Measurements from ENCODE around the gene CEACAM19. TPM values are rescaled to one million over a fixed set of nuclear protein-coding genes. Genes with fewer than 3 reads are reported as not detected.
A peak's percentile ranks its signal among the peaks of the same experiment; 100 is the strongest.

CEACAM19 gene
- total RNA-seq, 4 donors from 2014 or later: 5.7 to 11.7 (median 8.4) TPM

DNA sequence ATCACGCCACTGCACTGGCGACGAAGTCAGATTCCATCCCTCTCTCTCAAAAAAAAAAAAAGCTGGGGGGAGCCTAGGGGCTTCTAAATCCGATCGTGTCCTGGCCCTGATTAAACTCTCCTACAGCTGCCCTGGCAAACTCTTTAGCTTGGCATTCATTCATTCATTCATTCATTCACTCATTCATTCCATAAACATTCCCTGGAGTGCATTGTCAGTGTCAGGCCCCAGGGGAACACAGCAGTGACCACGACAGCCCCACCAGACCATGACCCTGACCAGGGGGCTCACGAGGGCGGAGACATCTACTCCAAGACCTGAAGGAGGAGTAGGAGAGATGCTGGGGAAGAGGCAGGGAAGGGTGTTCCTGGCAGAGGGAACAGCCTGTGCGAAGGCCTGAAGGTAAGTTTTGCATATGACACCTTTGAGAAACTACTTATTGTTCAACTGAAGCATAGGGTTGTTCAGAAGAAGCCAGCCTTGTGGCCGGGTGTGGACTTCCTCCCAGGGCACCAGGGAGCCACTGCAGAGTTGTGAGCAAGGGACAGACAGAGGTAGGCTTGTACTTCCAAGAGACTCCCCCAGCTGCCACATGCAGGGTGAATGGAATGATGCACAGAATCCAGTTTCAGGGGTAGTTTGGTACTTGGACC is 52.1 kb downstream of the CEACAM19 start:
- no peaks in the 10 kb centered on the region for H3K36me3 ChIP-seq
- peaks cover 48% of the 10 kb centered on the region for H3K4me1 ChIP-seq
- 40% methylated on average over 9 of the region's 10 CpGs for WGBS
- no peak overlapping the region for H3K27ac ChIP-seq
- no peak overlapping the region for H3K4me3 ChIP-seq
- no peaks in the 10 kb centered on the region for H3K27me3 ChIP-seq
- TF ChIP-seq POLR2AphosphoS5 (IDR thresholded peaks at IDR 0.05): no peak
- TF ChIP-seq POLR2A (IDR thresholded peaks at IDR 0.05): no peak
- TF ChIP-seq, protein P1, sequence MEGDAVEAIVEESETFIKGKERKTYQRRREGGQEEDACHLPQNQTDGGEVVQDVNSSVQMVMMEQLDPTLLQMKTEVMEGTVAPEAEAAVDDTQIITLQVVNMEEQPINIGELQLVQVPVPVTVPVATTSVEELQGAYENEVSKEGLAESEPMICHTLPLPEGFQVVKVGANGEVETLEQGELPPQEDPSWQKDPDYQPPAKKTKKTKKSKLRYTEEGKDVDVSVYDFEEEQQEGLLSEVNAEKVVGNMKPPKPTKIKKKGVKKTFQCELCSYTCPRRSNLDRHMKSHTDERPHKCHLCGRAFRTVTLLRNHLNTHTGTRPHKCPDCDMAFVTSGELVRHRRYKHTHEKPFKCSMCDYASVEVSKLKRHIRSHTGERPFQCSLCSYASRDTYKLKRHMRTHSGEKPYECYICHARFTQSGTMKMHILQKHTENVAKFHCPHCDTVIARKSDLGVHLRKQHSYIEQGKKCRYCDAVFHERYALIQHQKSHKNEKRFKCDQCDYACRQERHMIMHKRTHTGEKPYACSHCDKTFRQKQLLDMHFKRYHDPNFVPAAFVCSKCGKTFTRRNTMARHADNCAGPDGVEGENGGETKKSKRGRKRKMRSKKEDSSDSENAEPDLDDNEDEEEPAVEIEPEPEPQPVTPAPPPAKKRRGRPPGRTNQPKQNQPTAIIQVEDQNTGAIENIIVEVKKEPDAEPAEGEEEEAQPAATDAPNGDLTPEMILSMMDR (IDR thresholded peaks at IDR 0.05): no peak
- no peak for TF ChIP-seq EP300 (IDR thresholded peaks at IDR 0.05)
- DNase-seq (ENCODE audit: low spot score in 2 of 2): no peak
- no peaks in the 10 kb centered on the region for H3K9me3 ChIP-seq

DNA sequence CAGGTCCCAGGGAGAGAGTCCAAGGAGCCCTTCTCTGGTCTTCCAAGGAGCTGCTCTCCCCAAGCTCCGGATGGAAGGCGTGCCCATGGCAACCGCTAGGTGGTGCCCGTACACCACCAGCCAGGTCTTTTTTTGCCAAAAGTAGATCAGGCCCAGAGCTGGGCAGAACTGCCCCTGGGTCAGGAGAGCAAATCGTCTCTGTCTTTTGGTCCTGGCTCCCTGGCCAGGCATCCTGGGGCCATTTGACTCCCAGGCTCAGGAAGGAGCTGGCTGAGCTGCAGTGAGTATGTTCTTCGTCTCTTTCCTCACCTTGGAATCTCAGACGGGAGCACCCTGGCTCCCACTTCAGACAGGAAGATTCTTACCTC is 52.7 kb downstream of the CEACAM19 start:
- peak; percentile 87 to 91 for DNase-seq (ENCODE audit: low spot score in 2 of 2)
- H3K36me3 ChIP-seq: no peaks in the 10 kb centered on the region
- no peaks in the 10 kb centered on the region for H3K27me3 ChIP-seq
- H3K4me3 ChIP-seq: no peak overlapping the region
- H3K4me1 ChIP-seq: peaks cover 42% of the 10 kb centered on the region
- H3K9me3 ChIP-seq: no peaks in the 10 kb centered on the region
- no peak overlapping the region for H3K27ac ChIP-seq
- 17% methylated on average over 6 of the region's 7 CpGs for WGBS
- TF ChIP-seq POLR2AphosphoS5 (IDR thresholded peaks at IDR 0.05): peak in 1 of 3 donors; percentile 54
- TF ChIP-seq, protein P1 (IDR thresholded peaks at IDR 0.05): peak; percentile 94 to 98
- no peak for TF ChIP-seq EP300 (IDR thresholded peaks at IDR 0.05)

DNA sequence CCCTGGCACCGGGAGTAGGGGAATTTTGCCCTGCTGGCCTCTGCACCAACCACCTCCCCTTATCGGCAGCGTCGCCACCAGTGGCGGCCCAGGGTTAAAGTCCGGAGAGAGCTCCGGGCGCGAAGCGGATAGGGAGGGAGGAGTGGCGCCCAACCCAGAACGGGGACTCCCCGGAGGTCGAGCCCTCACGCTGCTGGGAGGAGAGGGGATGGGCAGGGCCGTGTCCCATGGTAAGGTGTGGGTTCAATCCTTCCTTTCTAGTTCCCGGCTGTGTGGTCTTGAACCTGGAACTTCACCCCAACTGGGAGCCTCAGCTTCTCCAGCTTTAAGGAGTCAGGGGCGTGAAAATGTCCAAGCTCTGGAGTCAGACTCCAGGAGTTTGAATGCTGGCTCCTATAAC is 54.0 kb downstream of the CEACAM19 start:
- peaks cover 42% of the 10 kb centered on the region for H3K4me1 ChIP-seq
- no peaks in the 10 kb centered on the region for H3K9me3 ChIP-seq
- TF ChIP-seq, protein P1 (IDR thresholded peaks at IDR 0.05): no peak
- TF ChIP-seq POLR2AphosphoS5 (IDR thresholded peaks at IDR 0.05): no peak
- no peak for TF ChIP-seq POLR2A (IDR thresholded peaks at IDR 0.05)
- no peak for TF ChIP-seq EP300 (IDR thresholded peaks at IDR 0.05)
- peak overlapping the region; percentile 4 for H3K27ac ChIP-seq
- H3K27me3 ChIP-seq: no peaks in the 10 kb centered on the region
- H3K36me3 ChIP-seq: no peaks in the 10 kb centered on the region
- WGBS: 21% methylated on average over 10 of the region's 18 CpGs
- DNase-seq (ENCODE audit: low spot score in 2 of 2): no peak
- H3K4me3 ChIP-seq: peak overlapping the region; percentile 14

DNA sequence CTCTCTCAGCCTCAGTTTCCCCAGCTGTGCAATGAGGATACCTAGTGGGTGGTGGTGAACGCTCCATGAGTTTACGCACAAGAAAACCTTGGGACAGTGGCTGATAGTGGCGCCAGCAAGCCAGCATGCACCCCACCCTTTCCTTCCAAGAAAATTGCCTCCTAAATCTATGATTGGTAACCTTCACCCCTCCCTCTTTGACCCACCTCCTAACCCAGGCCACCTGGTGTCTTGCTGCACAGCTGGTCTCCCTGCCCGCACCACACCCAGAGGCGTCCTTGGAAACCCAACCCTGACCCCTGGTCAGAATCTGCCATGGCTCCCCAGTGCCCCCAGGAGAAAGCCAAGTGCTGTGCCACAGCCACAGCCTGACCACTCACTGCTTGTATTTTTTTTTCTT is 54.4 kb downstream of the CEACAM19 start:
- no peak for DNase-seq (ENCODE audit: low spot score in 2 of 2)
- peaks cover 42% of the 10 kb centered on the region for H3K4me1 ChIP-seq

DNA sequence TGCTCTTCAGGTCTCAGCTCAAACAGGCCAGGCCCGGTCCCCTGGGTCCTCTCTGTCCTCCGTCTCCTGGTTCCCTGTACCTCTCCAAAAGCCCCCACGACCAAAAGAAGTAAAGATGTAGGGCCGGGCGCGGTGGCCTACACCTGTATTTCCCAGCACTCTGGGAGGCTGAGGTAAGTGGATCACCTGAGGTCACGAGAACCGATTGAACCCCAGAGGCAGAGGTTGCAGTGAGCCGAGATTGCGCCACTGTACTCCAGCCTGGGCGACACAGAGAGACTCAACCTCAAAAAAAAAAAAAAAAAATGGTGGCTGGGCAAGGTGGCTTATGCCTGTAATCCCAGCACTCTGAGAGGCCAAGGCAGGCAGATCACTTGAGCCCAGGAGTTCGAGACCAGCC is 55.2 kb downstream of the CEACAM19 start:
- no peak overlapping the region for H3K27ac ChIP-seq
- no peak for TF ChIP-seq EP300 (IDR thresholded peaks at IDR 0.05)
- TF ChIP-seq POLR2A (IDR thresholded peaks at IDR 0.05): no peak
- no peak for TF ChIP-seq POLR2AphosphoS5 (IDR thresholded peaks at IDR 0.05)
- TF ChIP-seq, protein P1 (IDR thresholded peaks at IDR 0.05): no peak

More for the DNA sequence above, 54.4 kb downstream of the CEACAM19 start:
- TF ChIP-seq, protein P1 (IDR thresholded peaks at IDR 0.05): no peak
- no peak for TF ChIP-seq POLR2A (IDR thresholded peaks at IDR 0.05)
- TF ChIP-seq POLR2AphosphoS5 (IDR thresholded peaks at IDR 0.05): no peak
- TF ChIP-seq EP300 (IDR thresholded peaks at IDR 0.05): no peak
- WGBS: 90% methylated on average over 5 of the region's 5 CpGs
- Histone ChIP-seq H3K27ac (no peak overlapping the region), H3K36me3 (no peaks in the 10 kb centered on the region), H3K4me3 (no peak overlapping the region), H3K27me3 (no peaks in the 10 kb centered on the region), H3K9me3 (no peaks in the 10 kb centered on the region)

More for the DNA sequence above, 55.2 kb downstream of the CEACAM19 start:
- Histone ChIP-seq H3K27me3 (no peaks in the 10 kb centered on the region), H3K9me3 (no peaks in the 10 kb centered on the region), H3K4me1 (peaks cover 42% of the 10 kb centered on the region), H3K4me3 (no peak overlapping the region), H3K36me3 (no peaks in the 10 kb centered on the region)
- 91% methylated on average over 12 of the region's 12 CpGs for WGBS
- no peak for DNase-seq (ENCODE audit: low spot score in 2 of 2)

Data from suprapubic skin (tissue), 4 donors.